T-helper 1 cell treated with Interleukin-12 subunit alpha and Interleukin-12 subunit beta and Interleukin-4 antibody, amounts not matched to agents 30 μg/mL and 1 μg/mL, for 36 hours (primary cell): ENCODE measurements around the gene MEF2A.

Experiments used
- H3K27ac Mint-ChIP-seq: one replicate; pipeline ENCODE4 v1.8.0; 2021; ENCODE audit warnings: mild to moderate bottlenecking, mixed read lengths
- H3K27me3 Mint-ChIP-seq: one replicate; pipeline ENCODE4 v1.8.0; 2021; ENCODE audit warnings: low read depth, mixed read lengths
- H3K36me3 Mint-ChIP-seq: one replicate; pipeline ENCODE4 v1.8.0; 2021; ENCODE audit warnings: low read depth, mixed read lengths
- H3K4me1 Mint-ChIP-seq: one replicate; pipeline ENCODE4 v1.8.0; 2021; ENCODE audit warnings: low read depth, mixed read lengths
- H3K4me3 Mint-ChIP-seq: one replicate; pipeline ENCODE4 v1.8.0; 2021; ENCODE audit warnings: mild to moderate bottlenecking, moderate library complexity, mixed read lengths
- H3K9me3 Mint-ChIP-seq: one replicate; pipeline ENCODE4 v1.8.0; 2021; ENCODE audit warnings: mixed read lengths

Gene MEF2A

DNA sequence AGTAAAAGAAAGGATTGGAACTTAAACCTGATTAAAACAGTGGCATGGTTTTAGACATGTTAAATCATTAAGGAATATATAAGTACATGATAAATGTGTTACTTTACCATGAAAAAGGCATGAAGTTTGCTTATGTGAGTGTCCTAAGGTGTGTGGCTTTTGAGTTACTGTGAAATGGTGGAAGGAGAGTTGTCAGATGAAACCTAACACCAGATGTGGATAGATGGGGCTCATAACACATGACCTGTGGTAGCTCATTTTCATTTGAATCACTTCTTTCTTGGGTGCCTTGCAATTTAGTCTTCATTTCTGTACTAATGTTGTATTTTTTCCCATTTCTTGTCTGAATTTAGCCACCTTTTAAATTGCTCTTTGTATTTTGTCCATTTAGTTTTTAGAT, 13.0 kb downstream of the MEF2A start:
- no peak overlapping the region for H3K27ac Mint-ChIP-seq
- H3K4me1 Mint-ChIP-seq: peaks cover 12% of the 10 kb centered on the region
- H3K4me3 Mint-ChIP-seq: no peak overlapping the region
- H3K27me3 Mint-ChIP-seq: no peaks in the 10 kb centered on the region
- no peaks in the 10 kb centered on the region for H3K9me3 Mint-ChIP-seq
- no peaks in the 10 kb centered on the region for H3K36me3 Mint-ChIP-seq

DNA sequence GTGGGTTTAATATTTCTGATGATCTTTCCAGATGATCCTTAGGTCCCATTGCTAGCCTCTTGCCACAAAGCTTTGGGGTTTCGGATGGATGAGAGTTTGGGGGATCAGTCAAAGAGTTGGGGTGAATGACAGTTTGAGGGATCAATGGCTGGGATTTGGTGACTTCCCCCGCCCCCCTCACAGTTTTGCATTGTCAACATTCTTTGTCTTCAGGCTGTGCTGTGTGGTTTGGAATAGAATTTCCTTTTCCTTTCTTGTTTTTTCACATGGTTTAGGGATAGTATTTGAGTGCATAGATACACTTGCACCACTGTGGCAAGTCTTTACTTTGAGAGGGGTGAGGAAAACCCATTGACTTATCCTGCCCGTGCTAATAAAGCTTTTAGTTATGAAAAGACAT, 14.3 kb downstream of the MEF2A start:
- Mint-ChIP-seq H3K36me3 (peaks cover 7% of the 10 kb centered on the region), H3K9me3 (peaks cover 9% of the 10 kb centered on the region), H3K27me3 (no peaks in the 10 kb centered on the region), H3K4me3 (no peak overlapping the region), H3K27ac (no peak overlapping the region), H3K4me1 (peaks cover 12% of the 10 kb centered on the region)

DNA sequence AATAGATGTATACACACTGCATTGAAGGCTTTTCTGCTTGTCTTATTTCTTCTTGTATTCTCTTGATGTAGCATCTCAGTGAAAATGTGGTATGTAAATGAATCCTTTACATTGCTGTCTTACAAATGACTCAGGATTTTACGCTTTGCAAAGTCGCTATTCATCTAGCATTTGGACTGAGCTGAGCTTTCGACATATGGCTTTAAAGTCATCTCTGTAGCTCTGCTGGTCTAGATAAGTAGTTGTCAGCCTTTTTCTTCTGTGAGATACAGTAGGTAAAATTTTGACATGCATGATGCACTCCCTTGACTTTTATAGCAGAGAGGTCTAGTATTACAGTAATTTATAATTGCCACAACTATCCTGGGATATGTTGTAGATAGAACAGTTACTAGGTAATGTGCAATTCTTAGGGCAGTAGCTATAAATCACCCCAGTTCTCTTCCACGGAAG, 16.8 kb downstream of the MEF2A start:
- Mint-ChIP-seq H3K36me3 (peaks cover 21% of the 10 kb centered on the region), H3K27ac (no peak overlapping the region), H3K27me3 (no peaks in the 10 kb centered on the region), H3K4me3 (no peak overlapping the region), H3K9me3 (peaks cover 24% of the 10 kb centered on the region), H3K4me1 (peaks cover 12% of the 10 kb centered on the region)

DNA sequence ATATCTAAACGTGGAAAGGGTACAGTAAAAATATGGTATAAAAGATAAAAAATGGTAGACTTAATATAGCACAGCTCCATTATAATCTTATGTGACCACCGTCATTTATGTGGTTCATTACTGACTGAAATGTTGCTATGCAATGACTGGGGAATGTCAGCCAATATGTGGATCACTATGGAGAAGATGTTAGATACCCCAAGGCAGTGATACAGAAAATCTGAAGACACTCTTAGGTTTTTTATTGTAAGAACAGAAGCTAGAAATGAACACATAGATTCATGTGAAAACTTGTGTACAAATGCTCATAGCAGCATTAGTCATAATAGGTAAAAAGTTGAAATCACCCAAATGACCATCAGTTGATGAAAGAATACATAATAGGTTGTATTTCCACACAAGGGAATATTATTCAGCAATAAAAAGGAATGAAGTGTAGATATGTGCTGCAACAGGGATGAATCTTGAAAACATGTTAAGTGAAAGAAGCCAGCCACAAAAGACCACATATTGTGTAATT, 18.4 kb downstream of the MEF2A start:
- H3K36me3 Mint-ChIP-seq: peaks cover 24% of the 10 kb centered on the region
- H3K4me3 Mint-ChIP-seq: no peak overlapping the region
- no peaks in the 10 kb centered on the region for H3K27me3 Mint-ChIP-seq
- peaks cover 5% of the 10 kb centered on the region for H3K4me1 Mint-ChIP-seq
- H3K27ac Mint-ChIP-seq: no peak overlapping the region
- H3K9me3 Mint-ChIP-seq: peaks cover 27% of the 10 kb centered on the region

DNA sequence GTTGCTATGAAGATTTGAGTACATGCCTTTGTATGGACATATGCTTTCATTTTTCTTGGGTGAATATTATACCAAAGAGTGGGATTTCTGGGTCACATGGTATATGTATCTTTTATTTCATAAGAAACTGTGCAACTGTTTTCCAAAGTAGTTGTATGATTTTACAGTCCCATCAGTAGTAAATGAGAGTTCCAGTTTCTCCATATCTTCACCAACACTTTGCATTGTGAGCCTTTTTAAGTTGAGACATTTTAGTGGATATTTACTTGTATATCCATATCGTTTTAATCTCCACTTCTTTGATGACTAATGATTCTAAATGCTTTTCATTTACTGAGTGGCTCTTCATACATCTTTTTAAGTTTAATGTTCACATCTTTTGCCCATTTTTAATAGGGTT, 20.3 kb downstream of the MEF2A start:
- H3K4me1 Mint-ChIP-seq: peaks cover 12% of the 10 kb centered on the region
- peaks cover 24% of the 10 kb centered on the region for H3K36me3 Mint-ChIP-seq
- H3K27ac Mint-ChIP-seq: no peak overlapping the region
- H3K4me3 Mint-ChIP-seq: no peak overlapping the region
- H3K9me3 Mint-ChIP-seq: peaks cover 27% of the 10 kb centered on the region
- H3K27me3 Mint-ChIP-seq: no peaks in the 10 kb centered on the region

DNA sequence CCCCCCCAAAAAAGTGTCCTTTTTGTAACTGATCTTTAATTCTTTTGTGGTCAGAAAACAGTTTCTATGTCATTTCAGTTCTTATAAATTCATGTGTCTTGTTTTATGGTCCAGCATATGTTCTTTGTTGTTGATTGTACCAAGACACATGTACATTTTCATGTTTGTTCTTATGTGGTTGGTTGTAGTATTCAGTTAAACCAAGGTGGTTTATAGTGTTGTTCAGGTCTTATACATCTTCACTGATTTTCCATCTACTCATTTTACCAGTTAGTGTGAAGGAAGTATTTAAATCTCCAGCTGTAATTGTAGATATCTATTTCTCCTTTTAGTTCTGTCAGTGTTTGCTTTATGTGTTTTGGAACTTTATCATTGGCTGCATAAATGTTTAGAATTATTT, 24.0 kb downstream of the MEF2A start:
- peaks cover 16% of the 10 kb centered on the region for H3K4me1 Mint-ChIP-seq
- no peak overlapping the region for H3K4me3 Mint-ChIP-seq

DNA sequence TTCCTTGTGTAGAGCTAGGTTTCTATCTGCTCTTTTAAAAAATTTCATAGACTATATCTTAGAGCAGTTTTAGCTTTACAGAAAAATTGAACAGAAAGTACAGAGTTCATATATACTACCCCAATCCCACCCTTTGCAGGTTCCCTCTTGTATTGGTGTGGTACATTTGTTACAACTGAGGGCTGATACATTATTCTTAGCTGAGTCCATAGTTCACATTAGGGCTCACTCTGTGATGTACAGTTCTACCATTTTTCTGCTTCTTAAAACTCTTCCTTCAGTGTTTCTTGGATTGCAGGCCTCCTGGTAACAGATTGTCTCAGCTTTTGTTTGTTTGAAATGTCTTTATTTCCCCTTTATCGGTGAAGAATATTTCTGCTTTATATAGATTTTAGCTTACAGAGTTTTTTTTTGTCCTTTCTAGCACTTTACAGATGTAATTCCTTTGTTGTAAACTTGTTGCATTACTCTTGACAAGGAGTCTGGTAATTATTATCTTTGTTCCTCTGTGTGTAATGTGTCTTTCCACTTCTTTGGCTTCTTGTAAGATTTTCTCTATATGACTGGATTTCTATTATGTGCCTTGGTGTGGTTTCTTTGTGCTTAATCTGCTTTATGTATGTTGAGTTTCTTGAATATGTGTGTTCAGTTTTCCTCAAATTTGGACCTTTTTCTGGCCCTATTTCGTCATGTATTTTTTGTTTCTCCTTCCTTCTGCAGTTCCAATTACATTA, 25.3 kb downstream of the MEF2A start:
- no peaks in the 10 kb centered on the region for H3K27me3 Mint-ChIP-seq
- peaks cover 23% of the 10 kb centered on the region for H3K9me3 Mint-ChIP-seq
- H3K36me3 Mint-ChIP-seq: peaks cover 19% of the 10 kb centered on the region
- H3K27ac Mint-ChIP-seq: no peak overlapping the region
- H3K4me1 Mint-ChIP-seq: peaks cover 16% of the 10 kb centered on the region
- no peak overlapping the region for H3K4me3 Mint-ChIP-seq

More for the DNA sequence above, 24.0 kb downstream of the MEF2A start:
- no peak overlapping the region for H3K27ac Mint-ChIP-seq
- no peaks in the 10 kb centered on the region for H3K27me3 Mint-ChIP-seq
- H3K9me3 Mint-ChIP-seq: peaks cover 25% of the 10 kb centered on the region
- H3K36me3 Mint-ChIP-seq: peaks cover 26% of the 10 kb centered on the region

DNA sequence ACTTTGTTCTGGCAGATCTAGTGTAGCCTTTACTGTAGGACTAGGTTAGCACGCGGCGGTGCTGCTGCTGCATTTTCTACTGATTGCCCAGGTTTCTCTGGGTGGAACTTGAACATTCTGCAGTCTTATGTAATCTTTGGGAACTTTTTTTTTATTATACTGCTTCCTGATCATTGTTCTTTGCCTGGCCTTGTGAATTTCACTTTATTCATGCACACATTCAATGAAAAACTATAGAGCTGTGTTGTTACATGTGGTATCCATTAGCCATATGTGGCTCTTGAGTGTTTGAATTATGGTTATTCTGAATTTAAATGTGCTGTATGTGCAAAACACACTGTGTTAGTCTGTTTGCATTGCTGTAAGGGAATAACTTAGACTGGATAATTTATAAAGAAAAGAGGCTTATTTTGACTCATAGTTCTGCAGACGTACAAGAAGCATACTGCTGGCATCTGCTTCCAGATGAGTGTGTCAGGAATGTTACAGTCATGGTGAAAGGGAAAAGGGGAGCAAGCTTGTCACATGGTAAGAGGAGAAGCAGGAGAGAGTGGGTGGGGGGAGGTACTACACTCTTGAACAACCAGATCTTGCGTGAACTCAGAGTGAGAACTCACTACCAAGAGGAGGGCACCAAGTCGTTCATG, 26.5 kb downstream of the MEF2A start:
- Mint-ChIP-seq H3K27ac (no peak overlapping the region), H3K4me1 (peaks cover 16% of the 10 kb centered on the region), H3K4me3 (no peak overlapping the region), H3K36me3 (peaks cover 13% of the 10 kb centered on the region), H3K9me3 (peaks cover 16% of the 10 kb centered on the region), H3K27me3 (no peaks in the 10 kb centered on the region)

DNA sequence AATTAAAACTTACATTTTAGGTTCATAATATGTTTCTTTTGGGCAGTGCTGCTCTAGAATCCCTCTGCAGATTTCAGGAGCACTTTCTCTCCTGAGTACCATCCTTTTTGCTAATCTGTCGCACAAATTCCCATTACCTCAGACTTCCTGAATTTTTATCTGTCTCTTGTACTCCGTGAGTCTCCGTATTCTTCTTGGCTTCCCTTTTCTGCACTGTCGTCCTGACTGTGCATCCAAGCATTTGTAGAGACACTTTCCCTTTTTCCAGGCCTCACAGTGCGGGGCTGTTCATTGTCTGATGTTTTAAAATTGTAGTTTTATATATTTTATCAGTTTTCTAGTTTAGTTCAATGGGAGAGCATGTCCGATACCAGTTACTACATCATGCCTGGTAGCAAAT, 27.3 kb downstream of the MEF2A start:
- Mint-ChIP-seq H3K36me3 (peaks cover 14% of the 10 kb centered on the region), H3K27me3 (no peaks in the 10 kb centered on the region), H3K4me1 (peaks cover 16% of the 10 kb centered on the region), H3K9me3 (peaks cover 19% of the 10 kb centered on the region), H3K4me3 (no peak overlapping the region), H3K27ac (no peak overlapping the region)

DNA sequence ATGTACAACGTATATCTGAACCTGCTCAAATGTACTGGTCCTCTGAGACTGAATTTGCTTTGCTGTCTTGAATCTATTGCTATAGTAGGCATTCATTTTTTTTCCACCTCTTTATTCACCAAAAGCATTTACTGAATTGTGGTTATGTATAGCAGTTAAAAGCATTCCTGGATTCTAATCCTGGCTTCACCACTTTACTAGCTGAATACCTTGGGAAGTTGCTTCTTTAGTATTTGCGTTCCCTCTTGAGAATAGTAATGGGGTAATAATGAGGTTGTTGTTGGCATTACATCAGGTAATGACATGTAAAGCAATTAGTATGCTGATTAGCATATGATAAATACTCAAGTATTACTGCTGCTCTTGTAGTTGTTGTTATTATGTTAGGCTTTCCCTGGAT, 29.1 kb downstream of the MEF2A start:
- Mint-ChIP-seq H3K36me3 (peaks cover 24% of the 10 kb centered on the region), H3K4me3 (no peak overlapping the region), H3K4me1 (peaks cover 14% of the 10 kb centered on the region), H3K27ac (no peak overlapping the region), H3K9me3 (peaks cover 19% of the 10 kb centered on the region), H3K27me3 (no peaks in the 10 kb centered on the region)

DNA sequence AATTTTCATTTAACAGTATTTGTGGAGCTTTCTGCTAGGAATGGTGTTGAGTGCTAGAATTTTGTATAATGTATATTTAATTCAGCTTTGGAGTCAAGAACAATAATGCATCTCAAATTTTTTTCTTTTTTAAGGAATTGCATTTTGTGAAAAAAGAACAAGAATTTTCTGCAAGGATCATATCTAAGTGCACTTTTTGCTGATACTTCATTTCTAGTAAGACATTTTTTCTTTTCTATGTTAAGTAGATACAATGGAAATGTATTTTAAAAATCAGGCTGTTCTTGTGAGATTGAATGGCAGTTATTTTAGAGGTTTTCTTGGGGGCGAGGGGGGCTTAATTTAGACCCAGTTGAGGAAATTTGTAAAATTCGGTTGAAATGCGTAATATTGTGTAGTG, 32.5 kb downstream of the MEF2A start:
- H3K4me3 Mint-ChIP-seq: no peak overlapping the region
- no peaks in the 10 kb centered on the region for H3K27me3 Mint-ChIP-seq
- H3K36me3 Mint-ChIP-seq: peaks cover 38% of the 10 kb centered on the region
- peaks cover 19% of the 10 kb centered on the region for H3K9me3 Mint-ChIP-seq
- H3K27ac Mint-ChIP-seq: no peak overlapping the region
- peaks cover 3% of the 10 kb centered on the region for H3K4me1 Mint-ChIP-seq

DNA sequence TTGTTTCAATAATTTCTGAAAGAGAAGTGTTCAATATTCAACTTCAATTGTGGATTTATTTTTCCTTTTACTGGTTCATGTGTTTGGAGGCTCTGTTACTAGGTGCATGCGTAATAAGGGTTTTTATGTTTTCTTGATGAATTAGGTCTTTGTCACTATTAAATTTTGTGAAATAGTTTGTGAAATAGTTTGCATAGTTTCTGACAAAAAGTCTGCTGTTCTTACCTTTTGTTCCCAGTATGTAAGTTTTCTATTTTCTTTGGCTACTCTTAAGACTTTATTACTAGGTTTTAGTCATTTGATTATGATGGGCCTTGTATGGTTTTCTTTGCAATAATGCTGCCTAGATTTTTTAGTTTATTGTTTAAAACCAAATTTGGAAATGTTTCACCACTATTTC, 38.0 kb downstream of the MEF2A start:
- Mint-ChIP-seq H3K4me3 (no peak overlapping the region), H3K27ac (no peak overlapping the region), H3K36me3 (peaks cover 39% of the 10 kb centered on the region), H3K27me3 (no peaks in the 10 kb centered on the region), H3K9me3 (no peaks in the 10 kb centered on the region), H3K4me1 (peaks cover 10% of the 10 kb centered on the region)

DNA sequence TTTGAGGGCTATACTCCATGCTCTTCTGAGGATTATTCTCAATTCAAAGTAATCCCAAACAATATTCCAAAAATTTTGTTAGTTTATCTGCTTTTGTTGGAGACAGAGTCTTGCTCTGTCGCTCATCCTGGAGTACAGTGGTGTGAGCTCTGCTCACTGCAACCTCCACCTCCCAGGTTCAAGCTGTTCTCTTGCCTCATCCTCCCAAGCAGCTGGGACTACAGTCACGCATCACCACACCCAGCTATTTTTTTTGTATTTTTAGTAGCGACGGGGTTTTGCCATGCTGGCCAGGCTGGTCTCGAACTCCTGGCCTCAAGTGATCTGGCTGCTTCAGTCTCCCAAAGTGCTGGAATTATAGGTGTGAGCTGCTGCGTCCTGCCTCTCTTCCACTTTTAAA, 39.1 kb downstream of the MEF2A start:
- Mint-ChIP-seq H3K4me3 (no peak overlapping the region), H3K9me3 (no peaks in the 10 kb centered on the region), H3K36me3 (peaks cover 36% of the 10 kb centered on the region), H3K27ac (no peak overlapping the region), H3K27me3 (no peaks in the 10 kb centered on the region), H3K4me1 (peaks cover 10% of the 10 kb centered on the region)

DNA sequence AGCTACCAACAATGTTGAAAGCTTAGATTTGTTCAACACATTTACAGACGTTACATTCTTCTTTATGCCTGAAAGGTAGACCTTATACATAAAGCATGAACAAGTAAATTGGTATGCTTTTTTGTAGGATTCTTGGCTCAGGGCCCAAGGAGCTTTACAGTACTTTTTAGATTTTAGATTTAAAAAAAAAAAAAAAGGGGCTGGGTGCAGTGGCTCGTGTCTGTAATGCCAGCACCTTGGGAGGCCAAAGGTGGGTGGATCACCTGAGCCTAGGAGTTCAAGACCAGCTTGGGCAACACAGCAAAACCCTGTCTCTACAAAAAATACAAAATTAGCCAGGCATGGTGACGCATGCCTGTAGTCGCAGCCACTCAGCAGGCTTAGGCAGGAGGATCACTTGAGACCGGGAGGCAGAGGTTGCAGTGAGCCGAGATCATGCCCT, 39.7 kb downstream of the MEF2A start:
- Mint-ChIP-seq H3K36me3 (peaks cover 30% of the 10 kb centered on the region), H3K27ac (no peak overlapping the region)

DNA sequence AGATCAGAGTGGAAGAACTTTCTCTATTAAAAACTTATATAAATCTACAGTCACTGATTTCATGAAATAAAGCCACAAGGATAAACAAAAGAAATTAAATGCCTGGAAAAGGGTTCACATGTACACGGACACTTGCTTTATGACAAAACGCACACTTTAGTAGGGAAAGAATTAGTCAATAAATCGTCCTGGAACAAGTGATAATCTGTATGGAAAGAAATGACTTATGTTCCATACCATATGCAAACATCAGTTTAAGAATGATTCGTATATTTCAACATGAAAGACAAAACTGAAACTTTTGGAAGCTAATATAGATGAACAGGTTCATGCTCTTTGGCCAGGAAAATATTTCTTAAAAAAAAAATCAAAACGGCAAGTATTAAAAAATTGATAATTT, 40.2 kb downstream of the MEF2A start:
- H3K27ac Mint-ChIP-seq: no peak overlapping the region
- no peaks in the 10 kb centered on the region for H3K9me3 Mint-ChIP-seq
- peaks cover 10% of the 10 kb centered on the region for H3K4me1 Mint-ChIP-seq
- no peaks in the 10 kb centered on the region for H3K27me3 Mint-ChIP-seq
- peaks cover 27% of the 10 kb centered on the region for H3K36me3 Mint-ChIP-seq
- H3K4me3 Mint-ChIP-seq: no peak overlapping the region

More for the DNA sequence above, 39.7 kb downstream of the MEF2A start:
- H3K9me3 Mint-ChIP-seq: no peaks in the 10 kb centered on the region
- H3K4me1 Mint-ChIP-seq: peaks cover 10% of the 10 kb centered on the region
- H3K4me3 Mint-ChIP-seq: no peak overlapping the region
- no peaks in the 10 kb centered on the region for H3K27me3 Mint-ChIP-seq
